GM18907 (cell line): Measurements from ENCODE around the gene SETD7.

Experiments
- ATAC-seq: cut with Tn5 transposase; IDR thresholded peaks from one replicate; pipeline ENCODE4 v1.9.1; 2021; ENCODE audit warnings: mild to moderate bottlenecking, moderate library complexity; ENCODE audit not compliant: unreplicated experiment

Gene SETD7

DNA sequence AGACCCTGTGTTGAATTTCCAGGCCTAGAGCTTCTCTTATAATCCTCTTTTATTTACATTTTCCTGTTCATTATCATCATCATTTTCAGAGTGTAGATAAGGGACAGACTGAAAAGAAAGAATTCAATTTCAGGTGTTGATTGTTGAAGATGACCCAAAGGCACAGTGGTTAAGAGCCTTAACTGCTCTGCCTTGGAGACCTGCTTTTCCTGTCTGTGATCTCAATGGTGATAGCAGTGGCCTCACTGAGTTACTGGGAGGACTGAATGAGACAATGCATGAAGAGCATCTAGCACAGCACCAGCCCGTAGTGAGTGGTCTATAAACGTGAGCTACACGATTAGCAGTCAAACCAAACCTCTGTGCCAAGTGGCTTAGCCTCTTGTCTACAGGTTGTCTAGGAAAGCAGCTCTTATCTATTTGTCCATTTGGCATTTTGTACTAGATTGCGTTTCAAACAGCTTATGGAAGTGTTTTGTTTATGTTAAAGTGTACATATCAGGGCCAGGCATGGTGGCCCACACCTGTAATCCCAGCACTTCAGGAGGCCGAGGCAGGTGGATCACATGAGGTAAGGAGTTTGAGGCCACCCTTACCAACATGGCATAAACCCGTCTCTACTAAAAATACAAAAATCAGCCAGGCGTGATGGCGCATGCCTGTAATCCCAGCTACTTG is 41.5 kb downstream of the SETD7 start:
- ATAC-seq: no peak

GRCh38 chr4:139511320-139511719 is 44.7 kb downstream of the SETD7 start:
- no peak for ATAC-seq

DNA sequence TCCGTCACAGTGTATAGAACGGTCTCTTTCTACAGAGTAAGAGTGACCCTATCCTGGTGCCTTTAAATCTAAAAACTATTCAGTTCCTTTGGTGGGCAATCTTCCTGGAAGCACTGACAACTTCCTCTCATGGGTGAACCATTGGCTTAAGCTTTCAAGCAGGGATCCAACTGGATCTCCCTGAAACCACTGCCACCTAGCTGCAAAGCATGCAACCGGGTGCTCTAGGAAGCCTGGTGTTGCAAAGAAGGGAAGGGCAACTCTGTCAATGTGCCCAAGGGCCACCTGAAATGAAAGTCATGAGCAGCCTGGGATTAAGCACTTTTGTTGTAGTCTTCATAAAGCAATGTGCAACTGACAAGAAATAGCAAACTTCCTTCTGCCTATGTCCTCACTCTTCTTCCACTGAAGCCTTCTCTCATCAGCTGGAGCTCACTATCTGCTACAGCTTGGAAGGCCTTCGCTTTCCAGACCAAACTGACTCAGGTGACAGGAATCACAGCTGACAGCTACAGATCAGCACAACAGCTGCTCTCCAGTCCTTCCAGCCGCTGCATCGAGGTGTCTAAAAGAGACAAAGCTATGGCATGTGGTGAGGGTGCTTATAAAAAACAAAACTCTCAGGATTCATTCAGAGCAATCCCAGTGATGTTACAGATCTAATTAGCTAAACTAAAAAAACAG is 46.1 kb downstream of the SETD7 start:
- no peak for ATAC-seq

GRCh38 chr4:139508581-139509237 is 47.3 kb downstream of the SETD7 start:
- no peak for ATAC-seq

DNA sequence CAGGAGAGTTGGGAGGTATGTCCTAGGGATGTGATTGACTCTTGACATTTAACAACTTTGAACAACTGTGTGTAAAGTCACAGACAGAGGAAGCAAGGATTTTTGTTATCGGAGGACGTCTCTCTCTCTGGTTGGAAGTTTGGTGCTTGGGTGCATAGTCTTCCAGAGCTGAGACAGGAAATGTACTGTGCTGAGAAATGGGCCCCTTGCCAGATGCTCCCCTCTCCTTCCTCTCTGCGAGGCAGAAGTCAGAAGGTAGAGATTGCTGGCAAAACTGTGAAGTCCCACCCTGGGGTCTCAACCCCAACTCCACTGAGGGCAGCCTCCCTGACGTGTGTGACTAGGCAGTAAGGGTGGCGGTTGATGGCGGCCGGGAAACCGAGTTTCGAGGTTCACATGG is 49.2 kb downstream of the SETD7 start:
- no peak for ATAC-seq

GRCh38 chr4:139503622-139504166 is 52.3 kb downstream of the SETD7 start:
- ATAC-seq: no peak

GRCh38 chr4:139501927-139502899 is 53.8 kb downstream of the SETD7 start:
- ATAC-seq: no peak

DNA sequence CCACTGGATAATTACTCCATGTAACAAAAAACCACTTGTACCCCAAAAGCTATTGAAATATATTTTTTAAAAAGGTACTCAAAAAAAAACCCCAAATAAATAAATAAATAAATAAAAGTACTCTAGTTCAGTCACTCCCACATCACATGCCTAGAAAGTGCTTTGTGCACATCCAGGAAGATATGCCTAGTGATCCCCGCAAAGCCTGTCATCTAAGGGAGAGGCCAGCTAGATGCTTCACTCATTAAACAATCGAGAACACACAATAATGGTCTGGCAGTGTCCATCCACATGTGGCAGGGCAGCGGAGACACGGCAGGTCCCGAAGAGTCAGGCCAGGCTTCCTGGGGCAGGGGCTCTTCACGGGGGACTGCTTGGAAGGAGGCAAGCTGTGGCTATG is 54.5 kb downstream of the SETD7 start:
- no peak for ATAC-seq

- no peak for ATAC-seq
These were observed 54.9 kb downstream of the SETD7 start for GRCh38 chr4:139501117-139501516.

DNA sequence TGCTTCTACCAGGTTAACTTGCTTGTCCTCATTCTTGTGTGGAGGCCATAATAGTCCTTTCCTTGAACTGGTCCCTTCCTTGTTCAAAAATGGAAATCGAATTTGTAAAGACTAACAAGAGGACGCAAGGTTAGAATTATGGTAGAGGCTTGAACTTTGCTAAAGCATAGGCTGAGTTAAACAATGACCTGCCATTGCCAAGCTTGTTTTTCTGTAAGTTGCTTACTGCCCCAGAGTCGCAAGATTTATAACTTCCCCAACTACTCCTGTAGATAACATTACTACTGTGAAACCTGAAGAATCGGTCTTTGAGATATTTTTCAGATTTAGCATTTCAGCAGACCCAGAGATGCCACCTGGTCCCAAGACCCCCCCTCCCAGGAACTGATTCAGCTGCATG is 56.8 kb downstream of the SETD7 start:
- ATAC-seq: no peak

- no peak for ATAC-seq
These were observed 62.8 kb downstream of the SETD7 start for GRCh38 chr4:139493176-139493575.

GRCh38 chr4:139492429-139492828 is 63.6 kb downstream of the SETD7 start:
- ATAC-seq: no peak

GRCh38 chr4:139489638-139490037 is 66.4 kb downstream of the SETD7 start:
- no peak for ATAC-seq

- no peak for ATAC-seq
These were observed 67.6 kb downstream of the SETD7 start for GRCh38 chr4:139488442-139488841.

DNA sequence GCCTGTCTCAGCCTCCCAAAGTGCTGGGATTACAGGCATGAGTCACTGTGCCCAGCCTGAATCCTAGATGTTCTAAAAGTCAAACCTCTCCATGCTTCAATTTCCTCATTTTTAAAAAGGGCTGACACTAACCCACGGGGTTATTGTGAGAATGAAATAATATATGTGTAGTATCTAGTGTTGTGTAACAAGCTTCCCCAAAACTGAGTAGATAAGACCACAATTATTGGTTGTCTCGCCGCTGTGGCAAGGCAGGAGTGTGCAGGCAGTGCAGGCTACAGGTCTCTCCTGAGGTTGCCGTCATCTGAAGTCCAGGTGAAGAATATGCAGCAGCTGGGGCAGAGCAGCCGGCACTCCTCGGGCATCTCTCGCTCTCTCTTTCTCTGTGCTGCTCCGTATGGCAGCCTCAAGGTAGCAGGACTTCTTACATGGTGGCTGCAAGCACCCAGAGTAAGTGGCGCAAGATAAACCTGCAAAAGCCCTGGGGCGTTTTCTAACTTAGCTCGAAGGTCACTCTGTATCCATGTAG is 71.2 kb downstream of the SETD7 start:
- no peak for ATAC-seq

- no peak for ATAC-seq
These were observed 73.0 kb downstream of the SETD7 start for GRCh38 chr4:139483000-139483399.

GRCh38 chr4:139481465-139481864 is 74.6 kb downstream of the SETD7 start:
- no peak for ATAC-seq

DNA sequence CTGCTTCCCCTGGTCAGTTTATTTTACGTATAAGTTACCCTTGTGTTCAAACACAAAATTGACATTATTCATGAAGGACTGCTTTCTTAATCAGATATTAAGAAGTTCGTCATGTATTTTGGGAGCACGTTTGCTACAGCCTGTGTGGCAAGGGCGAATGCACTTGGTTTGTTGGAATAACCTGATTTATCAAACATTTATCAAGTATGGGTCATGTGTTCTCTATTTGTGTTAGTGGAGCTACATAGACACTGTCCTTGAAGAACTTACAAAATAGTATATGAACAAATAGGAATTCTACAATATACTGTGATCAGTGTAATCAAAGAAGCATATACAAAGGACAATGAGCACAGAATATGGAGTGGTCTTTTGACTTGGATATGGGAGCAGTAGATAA is 79.7 kb downstream of the SETD7 start:
- no peak for ATAC-seq

DNA sequence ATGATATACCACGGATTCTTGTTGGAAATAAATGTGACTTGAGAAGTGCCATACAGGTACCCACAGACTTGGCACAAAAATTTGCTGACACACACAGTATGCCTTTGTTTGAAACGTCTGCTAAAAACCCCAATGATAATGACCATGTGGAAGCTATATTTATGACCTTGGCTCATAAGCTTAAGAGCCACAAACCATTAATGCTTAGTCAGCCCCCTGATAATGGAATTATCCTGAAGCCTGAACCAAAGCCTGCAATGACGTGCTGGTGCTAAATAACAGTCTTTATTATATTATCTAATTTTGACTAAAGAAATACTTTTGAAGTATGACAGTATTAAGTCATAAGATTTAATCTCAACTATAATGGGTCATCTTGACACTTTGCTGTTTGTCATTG is 83.2 kb downstream of the SETD7 start:
- no peak for ATAC-seq

- ATAC-seq: no peak
These were observed 84.9 kb downstream of the SETD7 start for GRCh38 chr4:139470997-139471665.
